HUDEP-2 (cell line): ENCODE data around the gene FBXW12.
A peak's percentile ranks its signal among the peaks of the same experiment; 100 is the strongest.
"Not testable (repeated sequence)": the region's sequence is repeated elsewhere in the genome, so short reads cannot be mapped to it uniquely, and the experiment has no call there.

ENCODE experiments used
- DNase-seq, 76 experiments: peaks; one replicate each; lab custom pipeline; 2025; ENCODE audit not compliant: unreplicated experiment in 76 of 76; lab: John Stamatoyannopoulos, UW

Gene FBXW12

DNA sequence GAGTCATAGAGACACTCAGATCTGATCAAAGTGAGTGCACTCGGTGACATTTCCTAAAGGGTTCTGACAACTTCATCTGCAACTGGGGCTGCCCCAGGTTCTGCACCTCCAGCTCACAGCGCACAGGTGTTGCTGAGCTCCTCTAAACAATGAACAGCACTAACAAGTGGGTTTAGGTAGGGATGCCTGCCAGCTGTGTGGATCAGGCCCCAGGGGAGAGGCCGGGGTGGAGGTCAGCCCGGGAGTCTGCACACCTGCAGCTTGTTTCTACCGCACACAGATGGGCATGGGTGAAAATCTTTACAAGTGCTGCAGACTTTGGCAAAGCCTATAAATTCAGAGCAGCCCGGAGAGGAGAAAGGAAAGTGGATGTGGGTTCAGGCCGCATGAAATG is 355 bp downstream of the FBXW12 start:
- DNase-seq, result no peak

DNA sequence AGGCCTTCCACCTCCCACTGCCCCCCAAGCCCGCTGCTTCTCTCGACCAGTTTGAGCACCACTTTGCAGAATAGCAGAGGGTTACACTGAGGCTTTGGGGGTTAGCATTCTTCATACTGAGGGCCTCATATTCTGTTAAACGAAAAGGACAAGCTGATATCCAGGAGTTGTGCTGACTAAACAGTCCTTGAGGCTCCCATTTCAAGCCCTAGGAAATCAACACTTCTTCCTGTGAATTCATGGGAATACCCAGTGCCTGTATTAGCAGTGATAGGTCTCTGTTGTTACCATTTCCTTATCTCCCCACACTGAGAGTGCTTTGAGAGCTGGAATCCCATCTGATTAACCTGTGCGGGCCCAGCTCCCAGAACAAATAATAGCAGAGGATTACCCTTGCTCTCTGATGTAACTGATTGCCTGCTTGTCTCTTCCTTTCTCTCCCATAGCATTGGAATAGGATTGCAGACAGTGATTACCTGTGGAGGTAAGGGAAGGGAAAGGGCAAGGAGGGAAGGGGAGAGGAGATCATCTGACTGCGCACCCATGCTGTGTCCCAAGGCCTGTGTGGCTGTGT is 930 bp downstream of the FBXW12 start:
- DNase-seq, result no peak

DNA sequence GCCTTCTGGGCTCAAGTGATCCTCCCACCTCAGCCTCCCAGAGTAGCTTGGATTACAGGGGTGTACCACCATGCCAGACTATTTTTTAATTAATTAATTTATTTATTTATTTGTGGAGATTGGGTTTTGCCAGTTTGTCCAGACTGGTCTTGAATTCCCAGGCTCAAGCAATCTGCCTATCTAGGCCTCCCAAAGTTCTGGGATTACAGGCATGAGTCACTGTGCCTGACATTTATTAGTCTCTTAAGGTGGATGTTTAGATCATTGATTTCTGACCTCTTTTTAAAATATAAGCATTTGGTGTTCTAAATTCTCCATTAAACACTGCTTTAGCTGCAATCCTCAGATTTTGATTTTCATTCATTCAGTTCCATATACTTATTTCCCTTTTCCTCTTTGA is 15.6 kb downstream of the FBXW12 start:
- DNase-seq, result no peak

DNA sequence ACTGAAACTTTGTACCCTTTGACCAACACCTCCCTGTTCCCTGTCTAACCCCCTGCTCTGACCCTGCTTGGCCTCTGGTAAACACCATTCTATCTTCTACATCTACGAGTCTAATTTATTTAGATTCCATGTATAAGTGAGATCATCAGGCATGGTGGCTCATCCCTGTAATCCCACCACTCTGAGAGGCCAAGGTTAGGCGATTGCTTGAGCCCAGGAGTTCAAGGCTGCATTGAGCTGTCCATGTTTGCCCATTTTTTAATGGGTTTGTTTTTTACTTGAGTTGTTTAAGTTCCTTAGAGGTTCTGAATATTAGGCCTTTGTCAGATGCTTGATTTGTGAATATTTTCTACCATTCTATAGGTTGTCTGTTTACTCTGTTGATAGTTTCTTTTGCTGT is 16.9 kb downstream of the FBXW12 start:
- DNase-seq, result no peak

DNA sequence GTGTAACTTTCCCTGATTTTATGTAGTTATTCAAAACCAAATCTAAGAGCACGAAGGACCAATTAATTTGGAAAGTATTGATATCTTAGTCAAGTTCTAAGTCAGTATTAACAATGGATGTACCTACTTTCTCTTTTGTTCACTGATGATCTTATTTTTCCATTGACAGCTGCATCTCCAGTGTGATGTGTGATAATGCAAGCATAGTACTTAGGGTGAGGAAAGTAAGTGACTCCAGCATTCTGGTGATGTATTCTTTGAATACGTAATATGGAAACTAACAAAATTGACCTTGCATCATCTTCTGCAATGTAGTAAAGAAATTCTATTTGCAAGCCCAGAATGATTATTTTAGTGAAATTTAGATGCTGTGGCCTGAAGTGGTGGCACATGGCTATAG is 22.4 kb downstream of the FBXW12 start:
- no peak for DNase-seq

DNA sequence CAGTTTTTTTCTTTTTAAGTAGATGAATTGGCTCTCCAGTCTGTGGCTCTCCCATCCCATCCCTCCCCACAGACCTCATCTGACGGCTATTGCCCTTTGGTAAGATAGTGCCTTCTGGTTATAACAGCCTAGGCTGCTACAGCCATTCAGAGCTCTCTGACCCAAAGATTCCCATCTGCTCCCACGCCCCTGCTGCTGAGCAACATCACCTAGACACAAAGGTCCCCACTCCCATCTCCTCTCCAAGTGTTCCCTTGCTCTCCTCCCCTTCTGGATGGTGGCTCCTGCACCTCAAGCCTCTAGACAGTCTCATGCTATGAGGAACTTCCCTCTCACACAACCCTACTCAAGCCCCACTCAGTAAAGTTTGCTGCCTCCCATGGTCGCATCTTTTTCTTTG is 23.7 kb downstream of the FBXW12 start:
- no peak for DNase-seq

DNA sequence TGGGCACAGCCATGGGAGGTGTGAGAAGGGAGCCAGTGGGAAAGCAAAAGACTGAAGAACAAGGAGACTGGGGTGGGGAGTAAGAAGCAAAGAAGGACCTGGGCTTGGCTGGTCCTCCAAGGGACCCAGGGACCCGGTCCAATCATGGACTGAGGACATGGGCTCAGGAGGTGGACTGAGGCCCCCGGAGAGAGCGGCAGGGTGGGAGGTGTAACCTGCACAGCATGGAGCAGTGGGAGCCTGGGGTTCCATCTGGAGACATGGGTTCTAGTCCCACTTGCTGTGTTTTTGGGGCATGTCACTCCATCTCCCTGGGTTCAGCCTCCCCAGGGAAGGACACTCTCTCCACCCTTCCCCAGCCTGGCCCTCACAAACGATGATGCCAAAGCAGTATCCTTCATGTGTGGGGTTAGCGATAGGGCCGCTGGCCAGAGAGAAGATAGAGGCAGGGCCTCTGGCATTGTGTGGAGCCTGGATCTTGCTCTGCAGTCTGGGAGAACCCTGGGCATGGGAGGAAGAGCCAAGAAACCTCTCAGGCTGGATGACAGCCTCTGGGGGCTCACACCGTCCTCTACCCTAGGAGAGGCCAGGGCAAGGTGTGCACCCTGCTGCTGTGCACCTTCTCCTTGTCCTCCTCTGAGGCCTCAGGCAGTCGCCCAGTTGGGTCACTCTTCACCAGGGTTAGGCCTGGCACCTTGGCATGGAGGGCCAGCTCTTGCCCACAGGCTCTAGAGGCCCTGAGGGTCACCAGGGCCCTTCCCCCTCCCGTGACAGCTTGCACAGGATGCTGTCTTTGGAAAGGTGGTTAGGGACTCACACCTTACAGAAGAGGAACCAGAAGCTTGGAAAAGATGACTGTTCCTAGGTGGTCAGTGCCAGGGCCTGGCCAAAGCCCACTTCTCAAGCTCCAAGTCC is 26.0 kb downstream of the FBXW12 start:
- no peak for DNase-seq

DNA sequence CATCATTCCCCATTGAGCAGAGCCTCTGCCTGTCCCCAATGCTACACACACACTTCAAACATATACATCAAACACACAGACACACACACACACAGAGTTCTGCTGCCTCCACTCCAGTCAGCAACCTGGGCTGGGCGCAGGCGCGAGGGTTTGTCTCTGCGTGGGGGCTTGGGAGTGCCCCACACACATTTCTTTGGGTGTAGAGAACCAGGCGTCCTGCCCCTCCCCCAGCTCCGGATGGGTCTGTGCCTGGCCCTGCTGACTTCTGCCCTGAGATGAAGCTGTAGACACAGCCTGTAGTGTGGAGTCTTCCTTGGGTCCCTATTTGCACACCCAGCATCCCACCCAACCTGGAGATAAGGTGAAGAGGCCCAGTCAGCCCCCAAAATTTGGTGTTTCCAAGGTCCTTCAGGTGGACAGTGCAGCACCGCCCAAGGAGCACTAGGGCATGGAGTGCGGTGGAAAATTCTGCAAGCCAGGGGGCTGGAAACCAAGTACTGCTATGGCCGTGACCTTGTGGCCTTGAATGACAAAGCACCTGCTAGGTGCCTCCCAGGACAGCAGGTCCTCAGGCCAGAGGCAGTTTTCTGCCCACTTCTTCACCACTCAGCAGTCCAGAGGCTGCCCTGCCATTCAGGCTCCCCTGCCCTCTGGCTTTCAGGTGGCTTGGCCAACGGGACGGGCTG is 26.8 kb downstream of the FBXW12 start:
- DNase-seq, result no peak

DNA sequence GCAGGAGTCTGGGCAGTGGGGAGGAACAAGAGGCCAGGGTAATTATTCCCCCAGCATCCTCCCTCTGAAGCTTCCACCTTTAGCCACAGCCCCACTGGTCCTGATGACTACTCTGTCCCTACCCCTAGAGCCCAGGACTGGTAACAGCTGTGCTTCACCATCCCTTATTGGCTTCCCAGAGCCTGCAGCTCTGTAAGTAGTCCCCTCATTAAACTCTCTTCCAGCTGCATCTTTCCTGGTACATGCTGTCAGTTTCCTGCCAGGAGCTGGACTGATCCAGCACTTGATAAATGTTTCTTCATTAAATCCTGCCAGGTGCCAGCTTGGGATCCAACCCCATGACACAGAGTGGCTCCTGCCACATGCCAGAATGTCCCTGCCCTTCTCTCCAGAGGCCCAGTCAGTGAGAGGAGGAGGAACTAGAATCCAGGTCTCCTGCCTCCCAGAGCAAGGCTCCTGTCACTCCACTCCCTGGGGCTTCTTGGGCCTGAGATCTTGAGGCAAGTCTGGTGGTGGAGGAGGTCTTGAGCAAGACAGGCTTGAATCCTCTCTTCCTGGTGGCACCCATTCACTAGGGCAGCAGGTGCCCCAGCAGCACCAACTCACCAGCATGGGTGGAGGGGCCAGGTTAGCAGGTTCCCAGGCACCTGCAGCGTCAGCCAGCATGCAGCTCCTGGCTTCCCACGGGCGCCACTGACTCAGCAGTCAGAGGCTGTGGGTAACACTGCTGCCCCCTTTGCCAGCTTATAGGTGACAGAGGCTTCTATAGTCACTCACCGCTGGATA is 27.6 kb downstream of the FBXW12 start:
- DNase-seq, result no peak

DNA sequence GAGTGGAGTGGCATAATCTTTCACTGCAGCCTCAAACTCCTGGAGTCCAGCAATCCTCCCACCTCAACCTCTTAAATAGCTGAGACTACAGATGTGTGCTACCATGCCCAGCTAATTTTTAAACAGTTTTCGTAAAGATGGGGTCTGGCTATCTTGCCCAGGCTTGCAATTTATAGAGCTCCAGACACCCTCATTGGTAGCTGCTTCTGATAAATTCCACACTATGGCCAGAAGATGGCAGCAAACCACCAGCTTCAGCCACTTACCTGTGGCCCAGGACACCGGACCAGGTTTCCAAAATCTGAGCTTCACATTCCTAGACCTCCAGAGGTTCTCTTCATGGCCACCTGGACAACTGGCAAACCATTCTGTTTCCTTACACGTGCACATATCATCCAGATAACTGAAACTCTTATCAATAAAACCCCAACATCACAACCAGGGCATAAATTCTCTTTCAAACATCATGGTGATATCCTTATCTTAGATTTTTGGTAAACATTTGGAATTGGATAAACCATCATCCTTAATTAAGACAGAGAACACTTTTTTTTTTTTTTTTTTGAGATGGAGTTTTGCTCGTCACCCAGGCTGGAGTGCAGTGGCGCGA is 28.9 kb downstream of the FBXW12 start:
- peak in 41 of 76 experiments; percentile 4 to 61 (median 31) for DNase-seq

DNA sequence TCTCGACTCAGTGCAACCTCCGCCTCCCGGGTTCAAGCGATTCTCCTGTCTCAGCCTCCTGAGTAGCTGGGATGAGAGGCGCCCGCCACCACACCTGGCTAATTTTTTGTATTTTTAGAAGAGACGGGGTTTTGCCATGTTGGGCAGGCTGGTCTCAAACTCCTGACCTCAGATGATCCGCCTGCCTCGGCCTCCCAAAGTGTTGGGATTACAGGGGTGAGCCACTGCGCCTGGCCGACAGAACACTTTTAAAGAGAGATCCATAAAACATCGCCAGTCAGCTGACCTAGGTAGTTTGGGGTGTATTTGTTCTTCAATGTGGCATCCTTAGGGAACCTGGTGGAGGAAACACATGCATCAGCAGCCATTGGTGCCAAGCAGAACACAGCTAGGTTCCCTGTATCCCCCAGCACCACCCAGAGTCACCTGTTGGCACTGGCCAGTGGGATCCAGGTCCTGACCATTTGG is 29.4 kb downstream of the FBXW12 start:
- not testable (repeated sequence) for DNase-seq

DNA sequence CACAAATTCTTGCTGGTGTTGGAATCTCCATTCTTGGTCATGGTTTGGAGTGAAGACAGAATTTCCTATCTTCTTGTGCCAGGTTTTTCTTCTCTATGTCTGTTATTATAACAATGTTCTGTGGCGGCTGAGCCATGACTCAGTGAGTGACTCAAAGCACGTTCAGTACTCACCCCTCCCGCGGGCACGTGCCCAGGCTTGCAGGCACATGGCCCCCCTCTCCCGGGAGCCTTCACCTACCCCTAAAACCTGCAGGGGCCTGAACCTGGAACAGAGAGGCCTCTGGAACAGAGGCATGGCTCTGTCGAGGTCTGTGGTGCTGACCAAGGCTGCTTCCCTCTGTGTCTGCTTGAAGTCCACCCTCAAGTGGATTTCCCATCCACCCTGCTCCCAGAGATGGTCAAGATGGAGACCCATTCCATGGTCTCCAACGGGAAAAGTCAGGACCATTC is 30.3 kb downstream of the FBXW12 start:
- DNase-seq, result peak in 52 of 76 experiments; percentile 6 to 70 (median 35)

DNA sequence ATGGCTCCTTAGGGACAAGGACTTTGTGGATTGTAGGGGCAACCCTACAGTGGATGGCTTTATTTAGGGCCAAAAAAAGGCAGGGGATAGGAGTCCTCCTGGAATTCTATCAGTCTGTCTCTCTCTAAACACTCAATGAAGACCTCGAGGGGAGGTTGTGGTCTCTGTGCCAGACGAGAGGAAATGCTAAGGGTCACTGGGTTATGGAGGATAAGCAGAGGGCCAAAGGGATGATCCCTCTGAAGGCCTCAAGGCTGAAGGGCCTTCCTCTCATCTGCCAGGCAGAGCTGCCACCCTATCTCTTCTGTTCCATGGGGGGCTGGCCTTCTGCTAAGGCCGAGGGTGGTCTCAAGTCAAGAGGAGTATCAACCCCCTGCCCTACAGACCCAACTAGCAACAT is 30.9 kb downstream of the FBXW12 start:
- no peak for DNase-seq

DNA sequence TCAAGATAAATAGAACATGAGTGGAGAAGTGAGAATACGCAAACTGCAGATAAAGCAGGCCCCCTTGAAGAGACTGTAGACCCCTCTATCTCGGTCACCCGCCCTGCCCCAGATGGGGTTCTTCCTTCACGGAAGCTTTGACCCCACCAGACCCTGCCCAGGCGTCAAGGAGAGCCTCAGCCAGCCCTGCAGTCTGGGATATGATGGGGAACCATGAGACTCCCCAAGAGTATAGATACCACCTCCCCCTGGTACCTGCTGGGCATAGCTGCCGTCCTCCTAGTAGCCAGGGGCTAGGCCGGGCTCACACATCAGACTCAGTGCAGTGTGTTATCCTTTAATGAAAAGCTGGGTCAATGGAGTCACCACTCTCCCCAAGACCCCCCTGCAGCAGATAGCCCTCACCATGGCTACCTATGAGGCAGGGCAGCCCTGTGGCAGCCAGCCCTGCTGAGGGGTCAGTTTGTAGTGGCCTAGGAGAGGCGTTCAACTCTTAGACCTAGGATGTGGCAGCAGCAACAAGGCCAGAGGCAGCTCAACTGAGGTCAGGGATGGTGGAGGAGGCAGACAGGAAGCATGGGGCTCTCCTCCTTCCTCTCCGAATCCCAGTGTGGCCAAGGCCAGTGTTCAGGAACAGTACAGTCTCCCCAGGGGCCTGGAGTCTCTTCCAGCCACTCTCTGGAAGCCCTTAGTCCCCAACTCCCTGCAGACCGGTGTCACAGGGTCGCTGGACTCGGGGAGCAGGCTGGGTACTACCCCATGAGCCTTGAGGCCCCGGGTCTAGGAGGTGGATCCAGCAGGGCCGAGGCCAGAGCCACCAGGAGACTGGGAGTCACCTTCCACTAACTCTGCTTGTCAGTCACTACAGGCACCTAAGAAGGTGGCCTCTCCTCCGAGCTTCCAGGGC is 31.8 kb downstream of the FBXW12 start:
- no peak for DNase-seq

DNA sequence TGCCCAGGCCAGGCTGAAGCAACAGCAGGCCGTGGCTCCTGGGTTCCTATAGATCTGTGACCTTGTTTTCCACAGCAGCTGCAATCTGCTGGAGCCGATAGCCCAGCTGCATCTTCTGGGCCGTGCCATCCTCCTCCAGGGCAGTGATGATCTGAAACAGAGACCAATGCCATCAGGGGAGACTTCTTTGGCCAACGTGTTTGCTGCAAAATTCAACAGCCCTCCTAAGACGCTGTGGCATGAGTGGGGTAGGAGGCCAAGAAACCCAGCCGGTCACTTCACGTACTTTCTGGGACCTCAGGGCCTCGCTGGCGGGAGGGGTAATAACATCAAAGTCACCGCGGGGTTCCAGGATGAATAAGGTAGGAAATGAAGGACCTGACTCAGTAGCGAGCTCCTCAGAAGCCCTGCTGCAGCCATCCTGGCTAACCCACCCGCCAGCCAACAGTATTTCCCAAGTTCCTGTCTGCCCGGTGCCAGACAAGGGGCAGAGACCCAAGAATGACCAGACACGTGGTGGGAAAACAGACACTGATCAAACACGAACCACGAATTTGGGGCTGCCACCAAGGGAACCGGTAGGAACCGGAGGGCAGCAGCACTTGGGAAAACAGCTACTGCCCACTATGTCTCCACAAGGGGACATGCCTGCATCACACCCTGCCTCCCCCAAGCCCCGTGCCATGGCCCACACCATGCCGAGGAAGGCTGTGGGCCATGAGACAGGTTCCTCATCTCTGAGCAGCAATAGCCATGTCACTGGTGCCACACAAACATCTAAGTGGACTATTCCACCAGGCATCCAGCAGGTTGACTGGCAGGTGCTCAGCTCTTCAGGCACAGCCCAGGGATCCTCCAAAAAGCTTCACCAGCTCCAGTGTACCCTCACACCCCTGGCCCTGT is 32.7 kb downstream of the FBXW12 start:
- no peak for DNase-seq

DNA sequence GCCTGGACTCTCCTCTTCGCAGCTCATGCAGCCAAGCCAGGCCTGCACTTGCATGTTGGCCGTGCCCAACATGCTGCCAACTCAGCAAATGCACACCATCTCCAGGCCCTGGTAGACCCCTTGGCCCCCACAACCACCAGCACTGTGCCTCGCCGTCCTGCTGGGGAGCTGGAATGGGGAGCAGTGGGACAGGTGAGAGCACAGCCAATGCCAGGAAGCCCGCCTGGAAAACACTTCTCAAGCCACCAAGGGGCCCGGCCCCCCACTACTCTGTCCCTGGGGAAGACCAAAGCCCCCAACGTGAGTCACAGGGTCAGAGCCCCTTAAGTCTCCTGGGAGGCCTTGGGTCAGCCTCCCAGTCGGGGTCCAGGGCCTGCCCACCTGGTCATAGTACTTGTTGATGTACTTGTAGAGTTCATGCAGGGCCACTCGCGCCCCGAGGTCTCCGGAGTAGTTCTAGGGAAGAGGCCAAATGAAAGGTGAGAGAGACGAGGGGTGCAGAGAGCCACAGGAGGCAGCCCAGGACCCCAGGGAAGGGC is 33.4 kb downstream of the FBXW12 start:
- DNase-seq, result no peak

DNA sequence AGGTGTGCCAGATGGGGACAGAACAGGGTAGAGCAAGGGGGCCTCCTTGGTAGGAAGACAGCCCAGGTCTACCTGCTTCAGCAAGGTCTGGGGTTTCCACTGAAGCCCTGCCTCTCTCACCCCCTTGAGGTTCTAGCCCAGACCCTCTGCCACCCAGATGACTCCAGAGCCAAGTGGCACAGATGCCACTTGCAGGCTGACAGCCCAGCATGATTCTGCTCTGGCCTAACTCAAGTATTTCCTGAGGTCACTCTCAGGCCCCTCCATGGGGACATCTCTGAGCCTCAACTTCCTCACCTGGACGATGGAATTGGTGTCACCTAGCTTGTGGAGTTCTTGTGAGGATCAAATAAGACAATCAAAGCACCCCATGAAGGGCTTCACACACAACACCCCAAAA is 34.0 kb downstream of the FBXW12 start:
- DNase-seq, result no peak
